HL-60 (cell line): ENCODE measurements around the gene TMTC1.
A peak's percentile ranks its signal among the peaks of the same experiment; 100 is the strongest.

ENCODE experiments used
- DNase-seq, 2 experiments: peaks; one replicate each; pipeline ENCODE4 v3.0.0-alpha.2; 2010 to 2020; ENCODE audit warnings: low read depth in 1 of 2, low spot score in 1 of 2
- H3K27ac ChIP-seq: fragments of 250-450 bp; sonication (Bioruptor Pico); replicated peaks from 2 replicates; pipeline ENCODE4 v1.5.1; 2020; ENCODE audit warnings: mild to moderate bottlenecking, moderate library complexity
- H3K27me3 ChIP-seq: fragments of 250-450 bp; sonication (Bioruptor Pico); 2 replicates; pipeline ENCODE4 v1.5.1; 2021; ENCODE audit warnings: mild to moderate bottlenecking, moderate library complexity; ENCODE audit not compliant: insufficient read depth, poor library complexity, severe bottlenecking
- H3K4me3 ChIP-seq: replicated peaks from 2 replicates; pipeline ENCODE4 v1.5.1; 2011; ENCODE audit warnings: mild to moderate bottlenecking, control low read depth, low read length; ENCODE audit not compliant: insufficient read depth
- CTCF ChIP-seq: IDR thresholded peaks from one replicate; pipeline ENCODE4 v1.5.1; 2011; ENCODE audit warnings: low read length, control low read depth, inconsistent platforms; ENCODE audit not compliant: insufficient read depth
- GABPA ChIP-seq: IDR thresholded peaks from 2 replicates; pipeline ENCODE4 v1.6.1; 2012; ENCODE audit warnings: low read depth
- POLR2AphosphoS5 ChIP-seq: IDR thresholded peaks from 2 replicates; pipeline ENCODE4 v1.6.1; 2012; ENCODE audit warnings: low read depth
- REST ChIP-seq: IDR thresholded peaks from 2 replicates; pipeline ENCODE4 v1.6.1; 2012; ENCODE audit warnings: low read depth; ENCODE audit not compliant: insufficient replicate concordance
- SPI1 ChIP-seq: IDR thresholded peaks from 2 replicates; pipeline ENCODE4 v1.6.1; 2012; ENCODE audit warnings: low read depth, mild to moderate bottlenecking, borderline replicate concordance

Gene TMTC1

GRCh38 chr12:29543036-29543435, 240.7 kb downstream of the TMTC1 start:
- TF ChIP-seq CTCF: no peak
- no peak for TF ChIP-seq GABPA
- TF ChIP-seq POLR2AphosphoS5: no peak
- TF ChIP-seq SPI1: no peak
- TF ChIP-seq REST: no peak
- no peak overlapping the region for H3K4me3 ChIP-seq
- H3K27ac ChIP-seq: no peak overlapping the region
- no peaks in the 10 kb centered on the region for H3K27me3 ChIP-seq
- DNase-seq: no peak

GRCh38 chr12:29537298-29537697, 246.4 kb downstream of the TMTC1 start:
- DNase-seq: no peak
- H3K27ac ChIP-seq: no peak overlapping the region
- no peaks in the 10 kb centered on the region for H3K27me3 ChIP-seq
- TF ChIP-seq POLR2AphosphoS5 (no peak), SPI1 (no peak), CTCF (no peak), GABPA (no peak), REST (no peak)
- no peak overlapping the region for H3K4me3 ChIP-seq

GRCh38 chr12:29534935-29535334, 248.8 kb downstream of the TMTC1 start:
- peak overlapping the region; percentile 24; the same call in 1 of the 2 replicates for H3K27ac ChIP-seq
- no peak overlapping the region for H3K4me3 ChIP-seq
- DNase-seq: peak; percentile 37 to 86
- TF ChIP-seq REST: no peak
- no peak for TF ChIP-seq POLR2AphosphoS5
- TF ChIP-seq CTCF: no peak
- no peak for TF ChIP-seq SPI1
- TF ChIP-seq GABPA: no peak
- H3K27me3 ChIP-seq: no peaks in the 10 kb centered on the region
